Putamen (tissue), 1 donor: ENCODE measurements around the gene PFKL.
A peak's percentile ranks its signal among the peaks of the same experiment; 100 is the strongest.

Source experiments
- DNase-seq: peaks from one replicate; pipeline ENCODE4 v3.0.0-alpha.2; 2016; ENCODE audit warnings: low spot score

Gene PFKL

GRCh38 chr21:44299458-44300261 lies at the start of gene PFKL:
Gene PFKL, plus strand, starts transcription at chr21:44300053. Its CDS starts 53 bp downstream, at chr21:44300106.
- peak; percentile 57 for DNase-seq

DNA sequence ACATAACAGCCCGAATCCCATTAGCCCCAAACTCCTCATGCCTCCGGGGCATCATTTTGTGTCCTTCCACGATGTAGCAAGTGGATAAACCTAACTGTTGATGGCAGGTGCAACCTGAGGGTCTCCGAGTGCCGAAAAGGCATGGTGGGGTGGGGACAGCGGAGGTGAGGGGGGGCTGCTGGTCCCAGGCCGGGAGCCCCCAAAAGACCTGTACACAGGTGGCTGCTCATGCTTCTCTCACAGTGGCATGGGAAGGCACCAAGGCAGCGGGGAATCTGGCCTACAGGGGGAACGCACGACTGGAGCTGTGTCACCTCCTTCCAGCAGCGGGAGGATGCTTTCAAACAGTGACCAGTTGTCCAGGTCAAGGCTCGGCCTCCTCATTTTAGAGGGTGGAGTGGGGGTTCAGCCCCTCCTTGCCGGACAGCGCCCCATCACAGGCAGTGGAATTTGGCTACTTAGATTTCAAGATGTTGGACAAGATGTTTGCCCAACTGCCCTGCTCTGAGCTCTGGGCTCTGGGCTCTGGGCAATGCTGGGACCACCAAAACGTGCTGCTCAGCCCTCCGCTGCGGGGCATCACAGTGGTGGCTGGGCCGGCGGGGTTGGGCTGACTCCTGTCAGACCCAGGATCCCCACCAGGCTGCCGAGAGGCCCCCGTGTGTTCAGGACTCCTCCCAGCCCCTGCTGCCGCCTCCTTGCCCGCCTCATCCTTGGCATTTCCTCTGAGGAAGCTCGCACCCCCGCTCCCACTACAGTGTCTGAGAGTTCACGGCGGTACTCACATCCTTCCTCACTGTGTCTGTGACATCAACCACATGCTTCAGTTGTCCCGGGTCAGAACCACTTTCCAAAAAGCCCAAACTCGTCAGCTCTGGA lies 45.8 kb upstream of the PFKL start:
- DNase-seq, result no peak

GRCh38 chr21:44255511-44255981 lies 44.3 kb upstream of the PFKL start:
- DNase-seq, result no peak

GRCh38 chr21:44258056-44258725 lies 41.7 kb upstream of the PFKL start:
- DNase-seq, result no peak

GRCh38 chr21:44259082-44259705 lies 40.7 kb upstream of the PFKL start:
- DNase-seq, result no peak

GRCh38 chr21:44260066-44260465 lies 39.8 kb upstream of the PFKL start:
- DNase-seq, result no peak

DNA sequence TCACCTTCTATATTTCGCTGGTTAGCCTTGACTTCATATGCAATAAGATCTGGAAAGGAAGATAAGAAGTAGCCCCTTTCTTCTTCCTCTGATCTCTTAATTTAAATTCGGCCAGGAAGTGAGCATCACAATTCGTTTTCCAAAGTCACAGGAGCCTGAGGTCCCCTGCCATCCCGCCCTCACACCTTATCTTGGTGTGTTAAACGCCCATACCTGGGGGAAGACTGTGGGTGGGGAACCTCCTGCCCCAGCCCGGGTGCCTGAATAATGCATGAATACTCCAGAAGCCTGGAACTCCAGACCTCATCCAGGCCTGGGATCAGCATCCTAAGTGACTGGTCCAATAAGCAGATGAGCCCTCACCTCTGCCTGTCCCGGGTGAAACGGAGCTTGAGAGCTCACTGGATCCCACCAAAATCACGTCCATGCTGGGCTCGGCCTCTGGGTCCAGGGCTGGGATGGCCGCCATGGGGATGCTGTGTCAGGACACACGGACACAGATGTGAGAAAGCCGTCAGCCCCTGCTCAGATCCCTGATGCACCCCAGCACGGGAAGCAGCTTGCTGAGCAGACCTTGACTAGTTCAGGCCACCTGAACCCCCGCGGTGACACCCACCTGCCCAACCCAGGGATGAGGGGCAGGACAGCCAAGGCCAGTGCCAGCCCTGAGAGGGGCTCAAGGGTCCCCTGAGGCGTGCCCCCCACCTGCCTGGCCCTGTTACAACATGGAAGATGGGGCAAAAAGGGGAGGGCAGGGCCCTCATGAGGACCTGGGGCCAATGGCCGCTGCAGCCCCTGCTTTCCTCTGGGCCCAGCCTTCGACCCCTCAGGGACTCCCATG lies 38.8 kb upstream of the PFKL start:
- no peak for DNase-seq

- DNase-seq, result no peak
Measured at GRCh38 chr21:44261675-44262295, 38.1 kb upstream of the PFKL start, which contains the start of gene DNMT3L. Gene DNMT3L, minus strand, starts transcription at chr21:44261897. Its CDS starts 638 bp downstream, at chr21:44261259.

- DNase-seq, result no peak
Measured at GRCh38 chr21:44262338-44263056, 37.4 kb upstream of the PFKL start.

GRCh38 chr21:44263221-44263760 lies 36.6 kb upstream of the PFKL start:
- DNase-seq, result no peak

DNA sequence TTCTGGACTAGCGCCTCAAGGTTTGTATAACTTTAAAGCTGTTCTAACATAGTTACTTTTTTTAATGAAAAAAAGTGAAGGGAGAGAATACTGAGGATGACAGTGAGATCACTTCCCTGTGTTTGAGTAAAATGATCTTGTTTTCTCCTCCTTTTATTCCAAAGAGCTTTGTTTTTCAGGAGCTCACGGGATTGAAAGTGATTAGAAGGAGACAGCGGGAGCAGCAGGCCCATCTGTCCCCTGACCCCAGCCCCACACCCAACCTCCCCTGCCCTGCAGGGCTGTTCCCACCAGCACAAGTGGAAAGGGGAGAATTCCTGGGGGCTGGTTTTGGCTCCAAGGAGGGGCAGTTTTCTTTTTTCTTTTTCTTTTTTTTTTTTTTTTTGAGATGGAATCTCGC lies 36.1 kb upstream of the PFKL start:
- no peak for DNase-seq

- DNase-seq, result no peak
Measured at GRCh38 chr21:44265734-44266270, 34.1 kb upstream of the PFKL start.

DNA sequence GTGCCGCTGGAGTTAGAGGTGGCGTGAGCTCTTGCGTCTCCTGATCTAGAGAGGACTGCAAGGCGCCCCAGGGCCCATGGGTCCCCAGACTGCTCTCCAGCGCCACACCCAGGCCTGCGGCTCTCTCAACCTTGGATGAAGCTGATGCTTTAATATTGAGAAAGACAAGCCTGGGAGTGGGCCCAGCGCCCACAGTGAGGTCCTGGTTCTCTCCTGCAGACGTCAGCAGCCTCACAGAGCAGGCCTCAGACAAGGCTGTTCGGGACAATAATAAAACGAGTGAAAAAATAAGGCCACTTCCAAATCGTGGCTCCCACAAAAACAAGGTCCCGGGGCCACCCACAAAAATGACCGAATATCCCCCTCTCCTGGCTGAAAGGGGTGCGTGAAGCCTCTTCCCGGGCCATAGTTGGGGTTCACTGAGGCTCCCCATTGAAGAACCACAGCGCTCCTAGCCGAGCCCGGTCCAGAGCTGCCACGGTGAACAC lies 32.2 kb upstream of the PFKL start:
- DNase-seq, result no peak

DNA sequence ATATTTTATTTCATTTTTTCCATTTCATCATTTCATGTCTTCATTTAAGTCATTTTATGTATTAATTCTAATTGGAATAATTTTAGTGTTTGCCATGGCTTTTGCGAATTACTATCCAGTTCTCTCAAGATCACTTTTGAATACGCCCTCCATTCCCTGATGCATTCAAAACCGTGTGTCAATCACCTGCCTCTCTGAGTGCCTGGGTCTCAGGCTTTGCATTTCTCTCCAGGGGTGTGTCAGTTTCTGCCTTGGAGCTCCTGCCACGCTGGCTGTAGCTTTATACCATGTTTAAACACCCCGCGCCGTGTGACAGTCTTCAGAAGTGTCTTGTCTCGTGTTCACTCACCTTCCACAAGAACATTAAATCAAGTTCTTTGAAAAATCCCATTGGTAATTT lies 30.8 kb upstream of the PFKL start:
- DNase-seq, result no peak

- no peak for DNase-seq
Measured at GRCh38 chr21:44271558-44272283, 28.1 kb upstream of the PFKL start.

GRCh38 chr21:44272284-44272858 lies 27.5 kb upstream of the PFKL start:
- DNase-seq, result no peak

GRCh38 chr21:44273046-44273445 lies 26.8 kb upstream of the PFKL start:
- DNase-seq, result no peak

DNA sequence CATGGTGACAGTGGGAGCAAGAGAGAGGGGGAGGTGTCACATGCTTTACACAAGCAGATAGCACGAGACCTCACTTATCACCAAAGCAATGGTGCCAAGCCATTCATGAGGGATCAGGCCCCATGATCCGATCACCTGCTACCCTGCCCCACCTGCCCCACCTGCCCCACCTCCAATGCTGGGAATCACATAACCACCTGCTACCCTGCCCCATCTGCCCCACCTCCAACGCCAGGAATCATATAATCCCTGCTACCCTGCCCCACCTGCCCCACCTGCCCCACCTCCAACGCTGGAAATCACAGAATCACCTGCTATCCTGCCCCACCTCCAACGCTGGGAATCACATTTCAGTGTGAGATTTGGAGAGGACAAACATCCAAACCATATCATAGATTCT lies 24.8 kb upstream of the PFKL start:
- no peak for DNase-seq
